IMR-90 (cell line): ENCODE data around the gene TICAM2. TPM values are rescaled to one million over a fixed set of nuclear protein-coding genes. Genes with fewer than 3 reads are reported as not detected.

ENCODE experiments used
- ATAC-seq: fragments of 200-7000 bp; cut with Tn5 transposase; 2 replicates; pipeline ENCODE4 v1.9.1; 2020; ENCODE audit warnings: low read depth, mild to moderate bottlenecking, moderate library complexity
- BruUV-seq: library from RNA; stranded (reverse); fragments of 400-500 nt; replicated peaks from 2 replicates; lab custom pipeline; 2021; lab: Mats Ljungman, UMichigan
- CTCF ChIA-PET: fragments of 300-600 bp; formaldehyde crosslinking; extraction: SDS; loops from one replicate; lab custom pipeline; 2021; ENCODE audit warnings: antibody characterized with exemption; lab: Yijun Ruan, JAX
- POLR2A ChIA-PET: fragments of 300-600 bp; sonication (Branson Sonifier 250); formaldehyde crosslinking; loops from one replicate; lab custom pipeline; 2022; ENCODE audit warnings: antibody characterized with exemption; ENCODE audit not compliant: unreplicated experiment; lab: Charles Lee
- DNase-seq: peaks from one replicate; pipeline ENCODE4 v3.0.0; 2013
- H2AFZ ChIP-seq: replicated peaks from 2 replicates; pipeline ENCODE3; 2013; ENCODE audit warnings: low read length, mild to moderate bottlenecking; ENCODE audit not compliant: poor library complexity
- H2AK5ac ChIP-seq: 2 replicates; pipeline ENCODE4 v1.6.1; 2013; ENCODE audit warnings: low read depth, low read length, inconsistent platforms
- H2AK9ac ChIP-seq: replicated peaks from 2 replicates; pipeline ENCODE3; 2013; ENCODE audit warnings: mild to moderate bottlenecking, low read depth, low read length, moderate library complexity; ENCODE audit not compliant: poor library complexity
- H2BK120ac ChIP-seq: 2 replicates; pipeline ENCODE4 v1.6.1; 2013; ENCODE audit warnings: low read depth, low read length, inconsistent platforms
- H2BK15ac ChIP-seq: 3 replicates; pipeline ENCODE4 v1.6.1; 2013; ENCODE audit warnings: low read depth, low read length, inconsistent platforms
- H2BK20ac ChIP-seq: 2 replicates; pipeline ENCODE4 v1.6.1; 2013; ENCODE audit warnings: low read depth, mild to moderate bottlenecking, inconsistent platforms, low read length, moderate library complexity
- H2BK5ac ChIP-seq: 2 replicates; pipeline ENCODE4 v1.6.1; 2013; ENCODE audit warnings: mild to moderate bottlenecking, low read depth, low read length, inconsistent platforms; ENCODE audit not compliant: poor library complexity, severe bottlenecking
- H3K14ac ChIP-seq: replicated peaks from 2 replicates; pipeline ENCODE4 v1.6.1; 2013; ENCODE audit warnings: low read depth, low read length, inconsistent platforms
- H3K18ac ChIP-seq: 2 replicates; pipeline ENCODE4 v1.6.1; 2013; ENCODE audit warnings: low read depth, low read length, control low read depth
- H3K23ac ChIP-seq: 2 replicates; pipeline ENCODE4 v1.6.1; 2013; ENCODE audit warnings: low read depth, low read length, inconsistent platforms
- H3K27ac ChIP-seq: 2 replicates; pipeline ENCODE4 v1.5.1; 2013; ENCODE audit warnings: mild to moderate bottlenecking, control low read depth, low read length; ENCODE audit not compliant: insufficient read depth
- H3K27me3 ChIP-seq: 2 replicates; pipeline ENCODE4 v1.6.1; 2013; ENCODE audit warnings: low read length; ENCODE audit not compliant: control insufficient read depth, insufficient read depth
- H3K36me3 ChIP-seq: 2 replicates; pipeline ENCODE4 v1.6.1; 2013; ENCODE audit warnings: low read length, mixed read lengths; ENCODE audit not compliant: control insufficient read depth, insufficient read depth
- H3K4ac ChIP-seq: 2 replicates; pipeline ENCODE4 v1.6.1; 2013; ENCODE audit warnings: low read depth, low read length, inconsistent platforms
- H3K4me1 ChIP-seq: 2 replicates; pipeline ENCODE4 v1.6.1; 2013; ENCODE audit warnings: low read length, mixed read lengths; ENCODE audit not compliant: control insufficient read depth, insufficient read depth
- H3K4me2 ChIP-seq: 2 replicates; pipeline ENCODE4 v1.6.1; 2013; ENCODE audit warnings: low read depth, mild to moderate bottlenecking, control low read depth, low read length, moderate library complexity
- H3K4me3 ChIP-seq: 2 replicates; pipeline ENCODE4 v1.5.1; 2013; ENCODE audit warnings: low read depth, mild to moderate bottlenecking, control low read depth, low read length, moderate library complexity; ENCODE audit not compliant: insufficient read depth
- H3K56ac ChIP-seq: 2 replicates; pipeline ENCODE4 v1.6.1; 2013; ENCODE audit warnings: low read length, inconsistent platforms; ENCODE audit not compliant: insufficient read depth; ENCODE audit errors: extremely low read depth
- H3K79me1 ChIP-seq, 2 experiments: 2 replicates each; pipeline ENCODE4 v1.6.1; 2013; ENCODE audit warnings: low read length in 2 of 2, inconsistent platforms in 1 of 2, low read depth in 1 of 2
- H3K9ac ChIP-seq: 2 replicates; pipeline ENCODE4 v1.6.1; 2013; ENCODE audit warnings: low read depth, low read length, control low read depth
- H3K9me1 ChIP-seq: 2 replicates; pipeline ENCODE4 v1.6.1; 2013; ENCODE audit warnings: low read length, inconsistent platforms; ENCODE audit not compliant: insufficient read depth
- H3K9me3 ChIP-seq: 2 replicates; pipeline ENCODE4 v1.6.1; 2013; ENCODE audit warnings: low read length; ENCODE audit not compliant: control insufficient read depth, insufficient read depth
- H4K20me1 ChIP-seq: 2 replicates; pipeline ENCODE4 v1.6.1; 2013; ENCODE audit warnings: low read length, inconsistent platforms; ENCODE audit not compliant: insufficient read depth
- H4K5ac ChIP-seq: 2 replicates; pipeline ENCODE4 v1.6.1; 2013; ENCODE audit warnings: mild to moderate bottlenecking, low read depth, low read length, control low read depth
- H4K8ac ChIP-seq, 2 experiments: 2 replicates each; pipeline ENCODE4 v1.6.1; 2013; ENCODE audit warnings: low read depth in 2 of 2, low read length in 2 of 2, control low read depth in 1 of 2, inconsistent platforms in 1 of 2
- H4K91ac ChIP-seq: 2 replicates; pipeline ENCODE4 v1.6.1; 2013; ENCODE audit warnings: low read depth, low read length, inconsistent platforms; ENCODE audit not compliant: insufficient read depth
- BHLHE40 ChIP-seq: fragments of 150-350 bp; IDR thresholded peaks from 2 replicates; pipeline ENCODE4 v1.6.1; 2016; ENCODE audit warnings: mild to moderate bottlenecking, low read depth, low read length
- CEBPB ChIP-seq: IDR thresholded peaks from 2 replicates; pipeline ENCODE4 v1.6.1; 2012; ENCODE audit warnings: low read depth, low read length, improper control_type of control experiment
- CHD1 ChIP-seq: IDR thresholded peaks from 2 replicates; pipeline ENCODE4 v1.6.1; 2012; ENCODE audit warnings: low read depth, low read length, improper control_type of control experiment
- CTCF ChIP-seq: conservative IDR thresholded peaks from 2 replicates; pipeline ENCODE4 v1.5.1; 2012; ENCODE audit warnings: mild to moderate bottlenecking, low read depth, low read length, improper control_type of control experiment
- FOS ChIP-seq: fragments of 150-350 bp; IDR thresholded peaks from 2 replicates; pipeline ENCODE4 v1.6.1; 2016; ENCODE audit warnings: low read depth, low read length
- MAFK ChIP-seq: IDR thresholded peaks from 2 replicates; pipeline ENCODE4 v1.6.1; 2012; ENCODE audit warnings: low read depth, low read length, improper control_type of control experiment
- MAZ ChIP-seq: IDR thresholded peaks from 2 replicates; pipeline ENCODE4 v1.6.1; 2012; ENCODE audit warnings: low read depth, mild to moderate bottlenecking, low read length, improper control_type of control experiment, moderate library complexity, borderline replicate concordance
- MXI1 ChIP-seq: IDR thresholded peaks from 2 replicates; pipeline ENCODE4 v1.6.1; 2012; ENCODE audit warnings: low read depth, mild to moderate bottlenecking, low read length, moderate library complexity, borderline replicate concordance
- NFE2L2 ChIP-seq: fragments of 150-350 bp; IDR thresholded peaks from 2 replicates; pipeline ENCODE4 v1.6.1; 2016; ENCODE audit warnings: low read depth, mild to moderate bottlenecking, low read length
- POLR2A ChIP-seq: IDR thresholded peaks from 2 replicates; pipeline ENCODE4 v1.6.1; 2012; ENCODE audit warnings: mild to moderate bottlenecking, low read depth, low read length
- RAD21 ChIP-seq: IDR thresholded peaks from 2 replicates; pipeline ENCODE4 v1.6.1; 2012; ENCODE audit warnings: low read length, improper control_type of control experiment
- RCOR1 ChIP-seq: IDR thresholded peaks from 2 replicates; pipeline ENCODE4 v1.6.1; 2012; ENCODE audit warnings: mild to moderate bottlenecking, low read length, improper control_type of control experiment; ENCODE audit not compliant: insufficient replicate concordance
- RFX5 ChIP-seq: IDR thresholded peaks from 2 replicates; pipeline ENCODE4 v1.8.0; 2012; ENCODE audit warnings: low read depth, mild to moderate bottlenecking, low read length, moderate library complexity
- SMC3 ChIP-seq: fragments of 150-350 bp; IDR thresholded peaks from 2 replicates; pipeline ENCODE4 v1.6.1; 2016; ENCODE audit warnings: low read depth, mild to moderate bottlenecking, antibody characterized with exemption, low read length, moderate library complexity
- WGBS, 2 experiments: methylation state at CpG; one replicate each; pipeline versions ENCODE4 v1.1.5 to v1.1.7; 2013; ENCODE audit warnings: missing lambda C conversion rate in 2 of 2; ENCODE audit not compliant: insufficient read length in 1 of 2; ENCODE audit errors: extremely low coverage in 2 of 2; 5-methylcytosine and 5-hydroxymethylcytosine counted together
- dilution Hi-C: fragments of 300-500 bp; cut with HindIII; formaldehyde crosslinking; loops from one replicate; pipeline ENCODE4 v1.14.3; 2018; ENCODE audit warnings: low sequenced_read_pairs; ENCODE audit not compliant: unreplicated experiment
- in situ Hi-C: fragments of 300-500 bp; cut with MboI; formaldehyde crosslinking; loops from 3 replicates; pipeline ENCODE4 v1.14.3; 2019; ENCODE audit warnings: low sequenced_read_pairs, inconsistent platforms, mixed read lengths
- intact Hi-C: fragments of 100-400 bp; cut with micrococcal nuclease; formaldehyde crosslinking; loops from 2 replicates; pipeline ENCODE4 v1.10.0; 2022
- polyA plus RNA-seq, 3 experiments: library from polyadenylated mRNA; depleted of rRNA; stranded (reverse); fragments of >200 nt; gene quantifications; 2 replicates each; pipeline ENCODE4 v1.2.3, GENCODE V29; 2012; ENCODE audit warnings: low replicate concordance in 1 of 3
- total RNA-seq: library from RNA; depleted of rRNA; stranded (reverse); fragments of >200 nt; gene quantifications from 2 replicates; pipeline ENCODE4 v1.2.3, GENCODE V29; 2012
- TF ChIP-seq, protein P1 (sequence below): fragments of 150-350 bp; IDR thresholded peaks from 2 replicates; pipeline ENCODE4 v1.6.1; 2016; ENCODE audit warnings: low read depth, mild to moderate bottlenecking, low read length, moderate library complexity, borderline replicate concordance
- TF ChIP-seq, protein P2 (sequence below): fragments of 150-350 bp; IDR thresholded peaks from 2 replicates; pipeline ENCODE4 v1.6.1; 2017; ENCODE audit warnings: mild to moderate bottlenecking, antibody characterized with exemption, low read length, low read depth

TICAM2 gene
- total and polyA plus RNA-seq, 2 of the 4 experiments (the other 2 are of a cell fraction), result 2.9 to 4.3 TPM

DNA sequence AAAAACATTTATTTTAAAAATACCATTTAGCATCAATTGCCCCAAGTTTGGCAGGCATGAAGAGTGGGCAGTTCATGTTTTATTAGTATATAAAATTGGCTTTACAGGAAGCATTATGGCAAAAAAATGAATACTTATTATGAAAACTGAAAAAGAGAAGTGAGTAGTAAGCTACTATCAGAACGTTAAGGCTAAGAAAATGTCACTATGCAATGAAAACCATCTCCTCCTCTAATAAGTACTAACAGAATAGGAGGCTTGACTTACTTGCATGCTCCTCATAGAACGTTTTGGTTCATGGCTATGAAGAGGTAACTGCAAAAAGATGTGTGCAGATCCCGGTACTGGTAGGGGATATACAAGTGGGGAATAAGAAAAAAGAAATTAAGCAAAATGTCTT lies 23.6 kb downstream of the TICAM2 start:
- H3K56ac ChIP-seq, result no peak overlapping the region
- CTCF ChIA-PET, result interaction anchor here (0.9 kb wide), 1 partner anchor 269 kb away, joined by 3 read pairs; no protein-coding TSS in a partner anchor
- H2BK5ac ChIP-seq, result no peak overlapping the region

More for the DNA sequence above, 23.6 kb downstream of the TICAM2 start:
- dilution Hi-C loops, result no loop called here
- Histone ChIP-seq H2BK15ac (no peak overlapping the region), H2AFZ (no peak overlapping the region), H4K8ac (no peak overlapping the region), H2AK5ac (no peak overlapping the region), H3K36me3 (0 out of 2 replicates have a peak, but pooled peaks cover 2% of the 10 kb centered on the region), H3K9ac (no peak overlapping the region), H3K23ac (no peak overlapping the region), H3K4me3 (no peak overlapping the region), H4K20me1 (no peaks in the 10 kb centered on the region), H3K27me3 (no peaks in the 10 kb centered on the region), H3K14ac (no peak overlapping the region), H2BK120ac (no peak overlapping the region), H4K91ac (no peak overlapping the region), H3K27ac (no peak overlapping the region), H3K18ac (no peak overlapping the region), H3K4me2 (no peak overlapping the region), H4K5ac (no peak overlapping the region), H2AK9ac (no peak overlapping the region), H3K4me1 (peaks cover 6% of the 10 kb centered on the region), H3K9me1 (peaks cover 5% of the 10 kb centered on the region; the same call in 1 of the 2 replicates), H3K9me3 (peaks cover 3% of the 10 kb centered on the region; the same call in 1 of the 2 replicates), H3K79me1 (peaks cover 14 to 41% of the 10 kb centered on the region in 2 experiments; a peak in 3 of 4 replicates), H3K4ac (no peak overlapping the region), H2BK20ac (no peak overlapping the region)
- BruUV-seq, result no TSS peak
- intact Hi-C loops, result no loop called here
- ATAC-seq (no peak), DNase-seq (no peak)
- in situ Hi-C loops, result no loop called here
- POLR2A ChIA-PET, result no interaction called here
- TF ChIP-seq RFX5 (no peak), CHD1 (no peak), NFE2L2 (no peak), FOS (no peak), BHLHE40 (no peak), MAFK (no peak), CEBPB (no peak), MXI1 (no peak), CTCF (no peak), RCOR1 (no peak), RAD21 (no peak), POLR2A (no peak), MAZ (no peak), SMC3 (no peak)
- TF ChIP-seq, protein P1, sequence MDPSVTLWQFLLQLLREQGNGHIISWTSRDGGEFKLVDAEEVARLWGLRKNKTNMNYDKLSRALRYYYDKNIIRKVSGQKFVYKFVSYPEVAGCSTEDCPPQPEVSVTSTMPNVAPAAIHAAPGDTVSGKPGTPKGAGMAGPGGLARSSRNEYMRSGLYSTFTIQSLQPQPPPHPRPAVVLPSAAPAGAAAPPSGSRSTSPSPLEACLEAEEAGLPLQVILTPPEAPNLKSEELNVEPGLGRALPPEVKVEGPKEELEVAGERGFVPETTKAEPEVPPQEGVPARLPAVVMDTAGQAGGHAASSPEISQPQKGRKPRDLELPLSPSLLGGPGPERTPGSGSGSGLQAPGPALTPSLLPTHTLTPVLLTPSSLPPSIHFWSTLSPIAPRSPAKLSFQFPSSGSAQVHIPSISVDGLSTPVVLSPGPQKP, result no peak
- TF ChIP-seq, protein P2, sequence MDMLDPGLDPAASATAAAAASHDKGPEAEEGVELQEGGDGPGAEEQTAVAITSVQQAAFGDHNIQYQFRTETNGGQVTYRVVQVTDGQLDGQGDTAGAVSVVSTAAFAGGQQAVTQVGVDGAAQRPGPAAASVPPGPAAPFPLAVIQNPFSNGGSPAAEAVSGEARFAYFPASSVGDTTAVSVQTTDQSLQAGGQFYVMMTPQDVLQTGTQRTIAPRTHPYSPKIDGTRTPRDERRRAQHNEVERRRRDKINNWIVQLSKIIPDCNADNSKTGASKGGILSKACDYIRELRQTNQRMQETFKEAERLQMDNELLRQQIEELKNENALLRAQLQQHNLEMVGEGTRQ, result no peak
- WGBS, 2 experiments, result no CpG with 5 or more reads among the region's 3 CpGs
